HG02970 (cell line): ENCODE data around the gene LRP5.
"Not testable (repeated sequence)": the region's sequence is repeated elsewhere in the genome, so short reads cannot be mapped to it uniquely, and the experiment has no call there.

Experiments used
- ATAC-seq: cut with Tn5 transposase; IDR thresholded peaks from one replicate; pipeline ENCODE4 v1.9.1; 2021; ENCODE audit warnings: mild to moderate bottlenecking, moderate library complexity, moderate number of reproducible peaks; ENCODE audit not compliant: unreplicated experiment, low FRiP score

Gene LRP5

DNA sequence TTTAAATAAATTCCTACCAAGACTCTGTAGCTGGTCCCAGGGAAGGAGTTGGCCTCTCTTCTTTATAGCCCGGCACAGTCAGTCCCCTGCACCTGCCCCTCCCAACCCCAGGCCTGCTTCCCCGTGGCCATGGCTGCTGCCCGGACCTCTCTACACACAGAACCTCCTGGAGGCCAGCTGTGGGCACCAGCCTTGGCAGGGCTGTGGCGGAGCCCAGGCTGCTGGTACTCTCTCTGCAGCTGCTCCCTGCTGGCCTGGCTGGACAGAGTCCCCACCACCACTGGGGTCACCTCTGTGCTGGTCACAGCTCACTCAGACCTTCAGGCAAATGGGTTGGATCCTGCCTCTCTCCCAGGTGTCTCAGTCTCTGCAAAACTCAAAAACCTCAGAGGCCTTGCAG is 69.3 kb downstream of the LRP5 start:
- ATAC-seq, result no peak

- ATAC-seq, result no peak
Measured at GRCh38 chr11:68382358-68382998, 70.1 kb downstream of the LRP5 start.

DNA sequence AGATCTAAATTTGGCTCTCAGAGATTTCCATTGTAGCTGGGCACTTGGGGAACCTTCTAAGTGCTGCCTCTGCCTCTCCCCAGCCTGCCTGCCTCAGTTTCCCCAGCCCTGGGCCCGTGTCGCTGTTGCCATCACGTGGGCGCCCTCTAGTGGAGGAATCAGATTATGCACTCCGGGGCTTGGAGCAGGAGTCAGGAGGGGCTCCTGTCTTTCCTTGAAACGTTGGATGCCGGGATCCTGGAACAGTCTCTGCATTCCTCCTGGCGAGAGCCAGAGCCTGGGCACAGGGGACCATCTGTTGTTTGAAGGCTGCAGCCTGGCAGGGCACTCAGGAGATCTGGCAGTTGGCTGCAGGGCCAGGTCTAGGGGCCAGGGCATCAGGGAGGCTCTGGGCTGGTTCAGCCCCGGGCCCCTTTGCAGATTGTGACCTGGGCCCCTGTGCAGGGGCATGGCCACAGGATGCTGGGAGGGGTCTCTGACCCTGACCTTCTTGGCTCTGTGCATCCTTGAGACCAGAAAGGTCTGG is 71.6 kb downstream of the LRP5 start:
- no peak for ATAC-seq

DNA sequence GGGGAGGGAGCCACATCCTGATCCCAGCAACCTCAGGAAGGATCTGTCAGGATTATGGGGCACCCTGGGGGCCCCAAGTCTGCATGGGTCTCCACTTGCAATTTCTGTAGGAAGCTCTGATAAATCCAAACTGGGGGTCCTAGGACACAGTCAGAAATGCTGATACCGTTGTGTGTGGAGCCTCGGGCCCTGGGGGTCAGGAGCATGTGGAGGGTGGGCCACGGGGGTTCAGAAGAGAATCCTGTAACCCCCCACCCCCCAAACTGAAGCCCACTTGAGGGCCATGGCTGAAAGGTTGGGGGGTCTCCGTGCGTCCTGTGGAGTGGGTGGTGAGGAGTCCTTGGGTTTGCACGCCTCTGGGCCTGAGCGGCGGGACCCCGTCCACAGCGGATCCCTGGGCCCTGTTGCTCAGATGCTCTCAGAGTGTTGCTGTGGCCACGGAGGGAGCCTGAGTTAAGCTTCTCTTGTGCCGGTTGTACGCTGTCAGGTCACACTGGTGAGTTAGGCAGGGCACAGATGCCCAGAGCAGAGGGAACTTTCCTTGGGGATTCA is 72.2 kb downstream of the LRP5 start:
- no peak for ATAC-seq

DNA sequence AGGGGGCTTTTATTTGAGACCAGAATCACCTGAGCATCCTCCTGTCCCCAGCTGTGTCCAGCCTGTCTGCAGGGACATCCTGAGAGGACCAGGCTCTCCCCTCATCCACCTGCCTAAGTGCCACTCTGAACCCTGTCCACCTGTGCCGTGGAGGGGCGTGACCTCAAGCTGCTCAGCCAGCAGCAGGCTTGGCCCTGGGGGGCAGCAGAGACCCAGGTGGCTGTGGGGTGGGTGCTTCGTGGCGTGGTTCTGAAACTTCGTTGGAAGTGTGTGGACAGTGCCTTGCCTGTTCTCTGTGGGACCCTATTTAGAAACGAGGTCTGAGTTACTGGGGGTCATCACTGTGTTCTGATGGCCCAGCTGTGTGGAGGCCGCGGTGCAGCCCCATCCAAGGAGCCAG is 72.7 kb downstream of the LRP5 start:
- no peak for ATAC-seq

DNA sequence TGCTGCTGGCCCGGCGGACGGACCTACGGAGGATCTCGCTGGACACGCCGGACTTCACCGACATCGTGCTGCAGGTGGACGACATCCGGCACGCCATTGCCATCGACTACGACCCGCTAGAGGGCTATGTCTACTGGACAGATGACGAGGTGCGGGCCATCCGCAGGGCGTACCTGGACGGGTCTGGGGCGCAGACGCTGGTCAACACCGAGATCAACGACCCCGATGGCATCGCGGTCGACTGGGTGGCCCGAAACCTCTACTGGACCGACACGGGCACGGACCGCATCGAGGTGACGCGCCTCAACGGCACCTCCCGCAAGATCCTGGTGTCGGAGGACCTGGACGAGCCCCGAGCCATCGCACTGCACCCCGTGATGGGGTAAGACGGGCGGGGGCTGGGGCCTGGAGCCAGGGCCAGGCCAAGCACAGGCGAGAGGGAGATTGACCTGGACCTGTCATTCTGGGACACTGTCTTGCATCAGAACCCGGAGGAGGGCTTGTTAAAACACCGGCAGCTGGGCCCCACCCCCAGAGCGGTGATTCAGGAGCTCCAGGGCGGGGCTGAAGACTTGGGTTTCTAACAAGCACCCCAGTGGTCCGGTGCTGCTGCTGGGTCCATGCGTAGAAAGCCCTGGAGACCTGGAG is 74.1 kb downstream of the LRP5 start:
- no peak for ATAC-seq

DNA sequence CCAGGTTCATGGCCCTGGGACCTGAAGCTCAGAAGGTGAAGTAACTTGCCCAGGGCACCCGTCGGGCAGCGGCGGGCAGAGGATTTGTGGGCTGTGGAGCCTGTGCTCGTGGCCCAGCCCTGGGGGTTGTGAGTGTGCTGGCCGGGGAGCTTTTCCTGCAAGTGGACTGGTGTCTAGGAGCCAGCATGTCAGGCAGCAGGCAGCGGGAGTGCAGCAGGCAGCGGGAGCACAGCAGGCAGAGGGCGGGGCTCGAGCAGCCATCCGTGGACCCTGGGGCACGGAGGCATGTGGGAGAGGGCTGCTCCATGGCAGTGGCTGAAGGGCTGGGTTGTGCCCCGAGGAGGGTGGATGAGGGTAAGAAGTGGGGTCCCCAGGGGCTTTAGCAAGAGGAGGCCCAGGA is 75.4 kb downstream of the LRP5 start:
- no peak for ATAC-seq

GRCh38 chr11:68388595-68389198 is 76.3 kb downstream of the LRP5 start:
- ATAC-seq, result no peak

DNA sequence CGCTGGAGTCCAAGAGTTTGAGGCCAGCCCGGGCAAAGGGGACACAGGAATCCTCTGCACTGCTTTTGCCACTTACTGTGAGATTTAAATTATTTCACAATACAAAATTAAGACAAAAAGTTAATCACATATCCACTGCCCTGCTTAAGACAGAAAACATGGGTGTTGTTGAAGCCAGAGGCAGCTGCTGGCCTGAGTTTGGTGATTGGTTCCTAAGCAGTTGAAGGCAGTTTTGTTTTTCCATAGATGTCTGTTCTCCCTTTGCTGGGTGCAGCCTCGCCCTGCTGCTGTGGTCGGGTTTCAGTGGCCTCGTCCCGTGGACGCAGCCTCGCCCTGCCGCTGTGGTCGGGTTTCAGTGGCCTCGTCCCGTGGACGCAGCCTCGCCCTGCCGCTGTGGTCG is 77.9 kb downstream of the LRP5 start:
- no peak for ATAC-seq

DNA sequence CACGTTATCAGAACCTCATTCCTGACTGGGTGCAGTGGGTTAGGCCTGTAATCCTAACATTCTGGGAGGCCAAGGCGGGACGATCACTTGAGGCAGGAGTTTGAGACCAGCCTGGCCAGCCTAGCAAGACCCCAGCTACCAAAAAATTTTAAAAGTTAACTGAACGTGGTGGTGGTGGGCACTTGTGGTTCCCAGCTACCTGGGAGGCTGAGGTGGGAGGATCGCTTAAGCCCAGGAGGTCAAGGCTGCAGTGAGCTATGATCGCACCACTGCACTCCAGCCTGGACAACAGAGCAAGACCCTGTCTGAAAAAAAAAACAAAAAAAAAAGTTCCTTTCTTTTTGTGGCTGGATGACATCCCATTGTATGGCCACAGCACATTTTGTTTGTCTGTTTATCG is 80.4 kb downstream of the LRP5 start:
- ATAC-seq, result no peak

- no peak for ATAC-seq
Measured at GRCh38 chr11:68396516-68396915, 84.1 kb downstream of the LRP5 start.

- no peak for ATAC-seq
Measured at GRCh38 chr11:68397256-68397655, 84.9 kb downstream of the LRP5 start.

DNA sequence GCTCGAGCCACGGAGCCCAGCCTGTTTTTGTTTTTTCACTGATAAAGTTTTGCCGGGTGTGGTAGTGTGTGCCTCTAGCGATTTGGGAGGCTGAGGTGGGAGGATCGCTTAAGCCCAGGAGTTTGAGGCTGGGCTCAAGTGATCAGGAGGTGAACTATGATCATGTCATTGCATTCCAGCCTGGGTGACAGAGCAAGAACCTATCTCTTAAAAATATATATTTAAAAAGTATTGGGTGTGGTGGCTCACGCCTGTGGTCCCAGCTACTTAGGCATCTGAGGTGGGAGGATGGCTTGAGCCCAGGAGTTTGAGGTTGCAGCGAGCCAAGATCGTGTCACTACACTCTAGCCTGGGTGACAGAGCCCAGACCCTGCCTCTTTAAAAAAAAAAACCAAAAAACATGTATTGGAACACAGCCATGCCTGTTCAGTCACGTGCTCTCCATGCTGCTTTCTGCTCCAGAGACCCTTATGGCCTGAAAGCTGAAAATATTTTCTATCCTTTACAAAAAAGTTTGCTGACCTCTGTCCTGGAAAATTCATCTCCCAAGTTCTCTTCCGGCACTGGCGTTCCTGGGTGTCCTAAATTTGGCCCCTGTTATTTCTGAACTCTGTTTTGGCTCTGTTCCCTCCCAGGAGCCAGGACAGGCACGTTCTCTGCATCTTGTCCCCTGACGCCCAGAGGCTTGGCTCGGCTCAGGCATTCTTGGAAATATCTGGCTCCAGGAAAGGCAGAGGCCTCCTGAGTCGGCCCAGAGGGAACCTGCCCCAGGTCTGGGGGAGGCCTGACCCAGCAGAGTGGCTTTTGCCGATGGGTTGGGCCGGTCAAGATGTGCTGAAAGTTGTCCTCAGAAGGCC is 86.8 kb downstream of the LRP5 start:
- no peak for ATAC-seq

DNA sequence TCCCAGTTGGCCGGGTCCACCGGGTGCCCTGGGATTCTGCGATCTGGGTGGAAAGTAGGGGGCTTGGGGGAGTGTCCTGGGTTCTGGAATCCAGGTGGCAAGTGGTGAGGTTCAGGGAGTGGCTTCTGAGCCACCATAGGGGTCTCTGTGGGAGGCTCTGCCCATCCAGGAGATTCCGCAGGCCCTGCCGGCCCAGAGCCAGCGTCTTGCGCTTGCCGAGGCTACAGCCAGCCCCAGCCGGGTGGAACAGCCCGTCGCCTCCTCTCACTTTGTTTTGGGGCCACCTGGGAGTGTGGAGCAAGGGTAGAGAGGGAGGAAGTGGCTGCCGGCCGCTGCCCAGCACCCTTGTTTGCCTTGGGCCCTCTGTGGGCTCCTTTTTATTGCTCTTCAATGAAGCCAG is 87.5 kb downstream of the LRP5 start:
- no peak for ATAC-seq

GRCh38 chr11:68400584-68400983 is 88.2 kb downstream of the LRP5 start:
- ATAC-seq, result not testable (repeated sequence)

- no peak for ATAC-seq
Measured at GRCh38 chr11:68401856-68402255, 89.5 kb downstream of the LRP5 start.

DNA sequence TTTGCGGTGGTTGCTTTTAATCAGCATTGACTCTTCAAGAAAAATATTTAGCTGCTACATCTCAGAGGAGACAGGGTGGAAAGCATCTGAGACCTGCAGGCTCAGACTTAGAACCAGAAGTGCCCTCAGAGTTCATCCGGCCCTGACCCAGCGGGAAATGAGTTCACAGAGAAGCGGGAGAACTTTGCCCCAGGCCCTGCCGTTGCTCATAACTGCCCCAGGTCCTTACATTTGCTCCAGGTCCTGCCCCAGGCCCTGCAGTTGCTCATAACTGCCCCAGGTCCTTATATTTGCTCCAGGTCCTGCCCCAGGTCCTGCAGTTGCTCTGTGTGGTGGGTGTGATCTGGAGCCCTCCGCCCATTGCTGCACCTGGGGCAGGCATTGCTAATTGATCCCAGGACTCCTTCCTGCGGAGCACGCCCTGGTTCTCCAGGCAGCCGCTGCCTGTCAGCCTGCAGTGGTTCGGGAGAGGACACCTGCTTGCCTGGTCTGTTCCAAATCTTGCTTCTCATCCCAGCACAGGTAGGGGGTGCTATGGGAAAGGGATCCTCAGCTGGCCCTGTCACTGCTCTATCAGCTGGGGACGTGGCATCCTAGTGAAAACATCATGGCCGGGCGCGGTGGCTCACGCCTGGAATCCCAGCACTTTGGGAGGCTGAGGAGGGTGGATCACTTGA is 90.1 kb downstream of the LRP5 start:
- no peak for ATAC-seq

- no peak for ATAC-seq
Measured at GRCh38 chr11:68403424-68403823, 91.0 kb downstream of the LRP5 start.

DNA sequence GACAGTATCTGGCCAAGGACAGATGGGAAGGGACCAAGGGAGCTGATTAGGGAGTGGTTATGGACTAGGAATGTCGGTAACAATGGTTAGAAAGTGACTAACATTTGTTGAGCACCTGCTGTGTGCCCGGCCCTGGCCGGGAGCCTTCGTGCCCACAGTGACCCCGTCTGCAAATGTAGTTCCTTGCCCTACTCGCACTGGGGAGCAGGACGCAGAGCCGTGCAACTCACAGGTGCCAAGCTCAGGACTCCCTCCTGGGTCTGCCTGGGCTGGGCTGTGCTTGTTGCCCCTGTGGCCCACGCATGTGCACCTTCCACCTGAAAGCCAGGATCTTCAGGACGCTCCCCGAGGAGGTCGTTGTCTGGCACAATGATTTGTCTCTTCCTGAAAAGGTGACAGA is 91.4 kb downstream of the LRP5 start:
- no peak for ATAC-seq
